Measurements from ENCODE around the gene DSG4. TPM values are rescaled to one million over a fixed set of nuclear protein-coding genes. Genes with fewer than 3 reads are reported as not detected.

The DSG4 gene
- polyA plus RNA-seq, 2 donors = 0.01 TPM; not detected in 1

- Histone ChIP-seq H3K36me3 (ENCODE audit: control insufficient read depth in 2 of 2, insufficient read depth in 2 of 2, low read length in 1 of 2) (no peaks in the 10 kb centered on the region), H3K27me3 (ENCODE audit: control insufficient read depth in 1 of 2, insufficient read depth in 2 of 2, low read length in 2 of 2) (no peaks in the 10 kb centered on the region), H3K4me3 (ENCODE audit: low read depth in 1 of 2, low read length in 2 of 2) (no peak overlapping the region), H3K27ac (ENCODE audit: low read depth in 2 of 2, low read length in 1 of 2) (peak overlapping the region; percentile 67 to 88), H3K4me1 (ENCODE audit: control insufficient read depth in 2 of 2, insufficient read depth in 2 of 2, low read length in 1 of 2) (no peaks in the 10 kb centered on the region), H3K9me3 (ENCODE audit: control insufficient read depth in 2 of 2, insufficient read depth in 1 of 2, low read depth in 1 of 2, low read length in 1 of 2) (no peaks in the 10 kb centered on the region)
- 48 to 58% methylated on average over 6 of the region's 6 CpGs for WGBS, 2 donors
Observed at GRCh38 chr18:31439807-31440325, 63.3 kb downstream of the DSG4 start.

GRCh38 chr18:31440787-31441186 is 64.2 kb downstream of the DSG4 start:
- 53 to 64% methylated on average over 6 of the region's 6 CpGs for WGBS, 2 donors
- H3K27me3 ChIP-seq (ENCODE audit: control insufficient read depth in 1 of 2, insufficient read depth in 2 of 2, low read length in 2 of 2) = no peaks in the 10 kb centered on the region
- no peaks in the 10 kb centered on the region for H3K4me1 ChIP-seq (ENCODE audit: control insufficient read depth in 2 of 2, insufficient read depth in 2 of 2, low read length in 1 of 2)
- peak overlapping the region in 1 of 2 donors; percentile 33 for H3K4me3 ChIP-seq (ENCODE audit: low read depth in 1 of 2, low read length in 2 of 2)
- H3K36me3 ChIP-seq (ENCODE audit: control insufficient read depth in 2 of 2, insufficient read depth in 2 of 2, low read length in 1 of 2) = no peaks in the 10 kb centered on the region
- no peaks in the 10 kb centered on the region for H3K9me3 ChIP-seq (ENCODE audit: control insufficient read depth in 2 of 2, insufficient read depth in 1 of 2, low read depth in 1 of 2, low read length in 1 of 2)
- H3K27ac ChIP-seq (ENCODE audit: low read depth in 2 of 2, low read length in 1 of 2) = peak overlapping the region; percentile 86 to 93

- H3K4me1 ChIP-seq (ENCODE audit: control insufficient read depth in 2 of 2, insufficient read depth in 2 of 2, low read length in 1 of 2) = no peaks in the 10 kb centered on the region
- H3K36me3 ChIP-seq (ENCODE audit: control insufficient read depth in 2 of 2, insufficient read depth in 2 of 2, low read length in 1 of 2) = no peaks in the 10 kb centered on the region
- peak overlapping the region in 1 of 2 donors; percentile 33 for H3K4me3 ChIP-seq (ENCODE audit: low read depth in 1 of 2, low read length in 2 of 2)
- H3K27ac ChIP-seq (ENCODE audit: low read depth in 2 of 2, low read length in 1 of 2) = peak overlapping the region; percentile 73 to 74
- no peaks in the 10 kb centered on the region for H3K9me3 ChIP-seq (ENCODE audit: control insufficient read depth in 2 of 2, insufficient read depth in 1 of 2, low read depth in 1 of 2, low read length in 1 of 2)
- 55 to 73% methylated on average over 4 of the region's 4 CpGs for WGBS, 2 donors
- H3K27me3 ChIP-seq (ENCODE audit: control insufficient read depth in 1 of 2, insufficient read depth in 2 of 2, low read length in 2 of 2) = no peaks in the 10 kb centered on the region
Observed at GRCh38 chr18:31441493-31441892, 64.9 kb downstream of the DSG4 start.

- Histone ChIP-seq H3K4me1 (ENCODE audit: control insufficient read depth in 2 of 2, insufficient read depth in 2 of 2, low read length in 1 of 2) (no peaks in the 10 kb centered on the region), H3K36me3 (ENCODE audit: control insufficient read depth in 2 of 2, insufficient read depth in 2 of 2, low read length in 1 of 2) (no peaks in the 10 kb centered on the region), H3K27me3 (ENCODE audit: control insufficient read depth in 1 of 2, insufficient read depth in 2 of 2, low read length in 2 of 2) (no peaks in the 10 kb centered on the region), H3K4me3 (ENCODE audit: low read depth in 1 of 2, low read length in 2 of 2) (no peak overlapping the region), H3K9me3 (ENCODE audit: control insufficient read depth in 2 of 2, insufficient read depth in 1 of 2, low read depth in 1 of 2, low read length in 1 of 2) (no peaks in the 10 kb centered on the region), H3K27ac (ENCODE audit: low read depth in 2 of 2, low read length in 1 of 2) (no peak overlapping the region)
- WGBS, 2 donors = 71 to 81% methylated on average over 2 of the region's 2 CpGs
Observed at GRCh38 chr18:31444142-31444541, 67.6 kb downstream of the DSG4 start.

GRCh38 chr18:31445908-31446307 is 69.3 kb downstream of the DSG4 start:
- Histone ChIP-seq H3K27me3 (ENCODE audit: control insufficient read depth in 1 of 2, insufficient read depth in 2 of 2, low read length in 2 of 2) (no peaks in the 10 kb centered on the region), H3K4me3 (ENCODE audit: low read depth in 1 of 2, low read length in 2 of 2) (no peak overlapping the region), H3K9me3 (ENCODE audit: control insufficient read depth in 2 of 2, insufficient read depth in 1 of 2, low read depth in 1 of 2, low read length in 1 of 2) (no peaks in the 10 kb centered on the region), H3K27ac (ENCODE audit: low read depth in 2 of 2, low read length in 1 of 2) (no peak overlapping the region), H3K36me3 (ENCODE audit: control insufficient read depth in 2 of 2, insufficient read depth in 2 of 2, low read length in 1 of 2) (no peaks in the 10 kb centered on the region), H3K4me1 (ENCODE audit: control insufficient read depth in 2 of 2, insufficient read depth in 2 of 2, low read length in 1 of 2) (no peaks in the 10 kb centered on the region)

GRCh38 chr18:31446854-31447253 is 70.3 kb downstream of the DSG4 start:
- H3K27ac ChIP-seq (ENCODE audit: low read depth in 2 of 2, low read length in 1 of 2) = peak overlapping the region in 1 of 2 donors; percentile 22
- H3K4me3 ChIP-seq (ENCODE audit: low read depth in 1 of 2, low read length in 2 of 2) = no peak overlapping the region
- no peaks in the 10 kb centered on the region for H3K4me1 ChIP-seq (ENCODE audit: control insufficient read depth in 2 of 2, insufficient read depth in 2 of 2, low read length in 1 of 2)
- WGBS, 2 donors = 63 to 67% methylated on average over 3 of the region's 3 CpGs
- no peaks in the 10 kb centered on the region for H3K9me3 ChIP-seq (ENCODE audit: control insufficient read depth in 2 of 2, insufficient read depth in 1 of 2, low read depth in 1 of 2, low read length in 1 of 2)
- no peaks in the 10 kb centered on the region for H3K36me3 ChIP-seq (ENCODE audit: control insufficient read depth in 2 of 2, insufficient read depth in 2 of 2, low read length in 1 of 2)
- H3K27me3 ChIP-seq (ENCODE audit: control insufficient read depth in 1 of 2, insufficient read depth in 2 of 2, low read length in 2 of 2) = no peaks in the 10 kb centered on the region

GRCh38 chr18:31447530-31448191 is 71.1 kb downstream of the DSG4 start, which contains the start of gene DSG3:
DSG3 (plus strand) TSS chr18:31447741; CDS start chr18:31447878, 137 bp downstream.
- H3K4me3 ChIP-seq (ENCODE audit: low read depth in 1 of 2, low read length in 2 of 2) = peak within 1 kb of the TSS; percentile 47 to 97
- peak within 1 kb of the TSS; percentile 72 to 78 for H3K27ac ChIP-seq (ENCODE audit: low read depth in 2 of 2, low read length in 1 of 2)
- WGBS, 2 donors = 31 to 49% methylated on average over 9 of the region's 9 CpGs
- H3K27me3 ChIP-seq (ENCODE audit: control insufficient read depth in 1 of 2, insufficient read depth in 2 of 2, low read length in 2 of 2) = no peaks in the 10 kb centered on the region
- H3K4me1 ChIP-seq (ENCODE audit: control insufficient read depth in 2 of 2, insufficient read depth in 2 of 2, low read length in 1 of 2) = no peaks in the 10 kb centered on the region
- H3K9me3 ChIP-seq (ENCODE audit: control insufficient read depth in 2 of 2, insufficient read depth in 1 of 2, low read depth in 1 of 2, low read length in 1 of 2) = no peaks in the 10 kb centered on the region
- H3K36me3 ChIP-seq (ENCODE audit: control insufficient read depth in 2 of 2, insufficient read depth in 2 of 2, low read length in 1 of 2) = no peaks in the 10 kb centered on the region

GRCh38 chr18:31450409-31450808 is 73.8 kb downstream of the DSG4 start:
- Histone ChIP-seq H3K9me3 (ENCODE audit: control insufficient read depth in 2 of 2, insufficient read depth in 1 of 2, low read depth in 1 of 2, low read length in 1 of 2) (no peaks in the 10 kb centered on the region), H3K36me3 (ENCODE audit: control insufficient read depth in 2 of 2, insufficient read depth in 2 of 2, low read length in 1 of 2) (no peaks in the 10 kb centered on the region), H3K4me3 (ENCODE audit: low read depth in 1 of 2, low read length in 2 of 2) (peak overlapping the region; percentile 42 to 97), H3K27me3 (ENCODE audit: control insufficient read depth in 1 of 2, insufficient read depth in 2 of 2, low read length in 2 of 2) (no peaks in the 10 kb centered on the region), H3K27ac (ENCODE audit: low read depth in 2 of 2, low read length in 1 of 2) (peak overlapping the region; percentile 50 to 84), H3K4me1 (ENCODE audit: control insufficient read depth in 2 of 2, insufficient read depth in 2 of 2, low read length in 1 of 2) (no peaks in the 10 kb centered on the region)

- Histone ChIP-seq H3K4me1 (ENCODE audit: control insufficient read depth in 2 of 2, insufficient read depth in 2 of 2, low read length in 1 of 2) (no peaks in the 10 kb centered on the region), H3K9me3 (ENCODE audit: control insufficient read depth in 2 of 2, insufficient read depth in 1 of 2, low read depth in 1 of 2, low read length in 1 of 2) (no peaks in the 10 kb centered on the region), H3K27ac (ENCODE audit: low read depth in 2 of 2, low read length in 1 of 2) (peak overlapping the region; percentile 82 to 90), H3K36me3 (ENCODE audit: control insufficient read depth in 2 of 2, insufficient read depth in 2 of 2, low read length in 1 of 2) (no peaks in the 10 kb centered on the region), H3K27me3 (ENCODE audit: control insufficient read depth in 1 of 2, insufficient read depth in 2 of 2, low read length in 2 of 2) (no peaks in the 10 kb centered on the region), H3K4me3 (ENCODE audit: low read depth in 1 of 2, low read length in 2 of 2) (peak overlapping the region in 1 of 2 donors; percentile 97)
- WGBS, 2 donors = 56 to 58% methylated on average over 1 of the region's 1 CpG
Observed at GRCh38 chr18:31451625-31452024, 75.0 kb downstream of the DSG4 start.

Measured in esophagus (tissue), 2 donors.